Dermis microvascular lymphatic vessel endothelial cell (primary cell): ENCODE results near the gene PLD2. TPM values are rescaled to one million over a fixed set of nuclear protein-coding genes. Genes with fewer than 3 reads are reported as not detected.
A peak's percentile ranks its signal among the peaks of the same experiment; 100 is the strongest.
"Not testable (repeated sequence)": the region's sequence is repeated elsewhere in the genome, so short reads cannot be mapped to it uniquely, and the experiment has no call there.

Experiments
- DNase-seq, 2 donors: peaks; one replicate each; pipeline versions ENCODE4 v3.0.0 to v3.0.0-alpha.2; 2010; ENCODE audit warnings: low read depth in 2 of 2
- total RNA-seq: library from RNA; depleted of rRNA; stranded (reverse); fragments of >200 nt; gene quantifications from 2 replicates; pipeline ENCODE4 v1.2.1, GENCODE V29; 2014

The PLD2 gene
- total RNA-seq, 1 donor from 2014 or later: 22.6 TPM

GRCh38 chr17:4854111-4854681, 47.2 kb downstream of the PLD2 start:
- peak in 1 of 2 donors; percentile 60 for DNase-seq

- no peak for DNase-seq
Observed at GRCh38 chr17:4856271-4856936, 49.5 kb downstream of the PLD2 start.

- DNase-seq: peak in 1 of 2 donors; percentile 13
Observed at GRCh38 chr17:4856937-4857314, 50.0 kb downstream of the PLD2 start.

- not testable (repeated sequence) for DNase-seq
Observed at GRCh38 chr17:4857347-4857746, 50.4 kb downstream of the PLD2 start.

- DNase-seq: peak; percentile 61 to 88
Observed at GRCh38 chr17:4858068-4858881, 51.3 kb downstream of the PLD2 start.

GRCh38 chr17:4858882-4859260, 51.9 kb downstream of the PLD2 start:
- DNase-seq: peak in 1 of 2 donors; percentile 80

GRCh38 chr17:4859816-4860625, 53.1 kb downstream of the PLD2 start:
- DNase-seq: peak in 1 of 2 donors; percentile 20

GRCh38 chr17:4860651-4861050, 53.7 kb downstream of the PLD2 start:
- DNase-seq: no peak

- DNase-seq: no peak
Observed at GRCh38 chr17:4861052-4861451, 54.1 kb downstream of the PLD2 start.

- DNase-seq: no peak
Observed at GRCh38 chr17:4862720-4863119, 55.8 kb downstream of the PLD2 start.

- no peak for DNase-seq
Observed at GRCh38 chr17:4863321-4863720, 56.4 kb downstream of the PLD2 start.

- DNase-seq: not testable (repeated sequence)
Observed at GRCh38 chr17:4867535-4867934, 60.6 kb downstream of the PLD2 start.

GRCh38 chr17:4869058-4869998, 62.4 kb downstream of the PLD2 start:
- not testable (repeated sequence) for DNase-seq

GRCh38 chr17:4870855-4871254, 63.9 kb downstream of the PLD2 start:
- DNase-seq: no peak

- peak in 1 of 2 donors; percentile 76 for DNase-seq
Observed at GRCh38 chr17:4872786-4873185, 65.8 kb downstream of the PLD2 start.

Other genes starting within 250 kb of the PLD2 start
- gene GGT6, start 246.6 kb upstream of the PLD2 start, total RNA-seq: not detected in 2 replicates
- not detected in 2 replicates for gene SMTNL2, start 222.6 kb upstream of the PLD2 start, total RNA-seq
- not detected in 2 replicates for gene ALOX15, start 165.5 kb upstream of the PLD2 start, total RNA-seq
- 10.0 and 13.7 TPM in 2 replicates for gene PELP1, start 103.0 kb upstream of the PLD2 start, total RNA-seq
- 8.2 and 8.5 TPM in 2 replicates for gene ARRB2, start 96.5 kb upstream of the PLD2 start, total RNA-seq
- gene MED11, start 75.7 kb upstream of the PLD2 start, total RNA-seq: 7.8 and 13.7 TPM in 2 replicates
- 0.13 TPM in 1 of 2 replicates, not detected in the other for gene ZMYND15, start 67.3 kb upstream of the PLD2 start, total RNA-seq
- gene CXCL16, start 67.2 kb upstream of the PLD2 start, total RNA-seq: 1.2 and 2.4 TPM in 2 replicates
- not detected in 2 replicates for gene TM4SF5, start 35.3 kb upstream of the PLD2 start, total RNA-seq
- 0.38 and 0.39 TPM in 2 replicates for gene VMO1, start 20.8 kb upstream of the PLD2 start, total RNA-seq
- not detected in 2 replicates for gene GLTPD2, start 18.2 kb upstream of the PLD2 start, total RNA-seq
- gene PSMB6, start 11.0 kb upstream of the PLD2 start, total RNA-seq: 167 and 224 TPM in 2 replicates
- 20.5 and 32.9 TPM in 2 replicates for gene MINK1, start 26.2 kb downstream of the PLD2 start, total RNA-seq
- 0.39 and 0.76 TPM in 2 replicates for gene C17orf107, start 92.4 kb downstream of the PLD2 start, total RNA-seq
- 0.90 and 1.1 TPM in 2 replicates for gene CHRNE, start 95.9 kb downstream of the PLD2 start, total RNA-seq
- not detected in 2 replicates for gene GP1BA, start 125.1 kb downstream of the PLD2 start, total RNA-seq
- 47.4 and 62.8 TPM in 2 replicates for gene SLC25A11, start 132.9 kb downstream of the PLD2 start, total RNA-seq
- gene RNF167, start 133.1 kb downstream of the PLD2 start, total RNA-seq: 12.5 and 15.8 TPM in 2 replicates
- gene PFN1, start 141.4 kb downstream of the PLD2 start, total RNA-seq: 450 and 458 TPM in 2 replicates
- gene ENO3, start 144.0 kb downstream of the PLD2 start, total RNA-seq: 1.5 and 2.7 TPM in 2 replicates
- gene SPAG7, start 160.7 kb downstream of the PLD2 start, total RNA-seq: 45.4 and 49.7 TPM in 2 replicates
- 2.3 and 7.5 TPM in 2 replicates for gene CAMTA2, start 180.5 kb downstream of the PLD2 start, total RNA-seq
- gene INCA1, start 190.4 kb downstream of the PLD2 start, total RNA-seq: 0.38 and 0.39 TPM in 2 replicates
- gene KIF1C, start 190.8 kb downstream of the PLD2 start, total RNA-seq: 63.5 and 82.7 TPM in 2 replicates
- gene SLC52A1, start 228.3 kb downstream of the PLD2 start, total RNA-seq: 0.25 and 0.26 TPM in 2 replicates